ENCODE measurements around the gene CDH9. TPM values are rescaled to one million over a fixed set of nuclear protein-coding genes. Genes with fewer than 3 reads are reported as not detected.

Gene CDH9
- total and polyA plus RNA-seq, 2 of the 13 experiments (the other 11 are each of a cell fraction or from before 2014, with no cell fraction given), result 0.03 to 0.24 TPM

- 0% methylated on average over 1 of the region's 1 CpG for WGBS (ENCODE audit: low lambda C conversion rate)
- intact Hi-C loops (cut with micrococcal nuclease; ENCODE audit: unreplicated experiment), result loop anchor here (1.0 kb wide), 1 partner anchor 994 kb away; no protein-coding TSS in a partner anchor
- POLR2A ChIA-PET, result no interaction called here
- TF ChIP-seq XRCC5 (optimal IDR thresholded peaks at IDR 0.05; ENCODE audit: low read length) (no peak), RBM22 (optimal IDR thresholded peaks at IDR 0.05; ENCODE audit: low read length) (no peak), STAT5B (CRISPR knock-in tag; IDR thresholded peaks at IDR 0.05) (no peak), MXD1 (CRISPR knock-in tag; IDR thresholded peaks at IDR 0.05) (no peak), ZFY (CRISPR knock-in tag; IDR thresholded peaks at IDR 0.05) (no peak), SMC3 (IDR thresholded peaks at IDR 0.05; ENCODE audit: low read length) (no peak), ZMAT3 (CRISPR knock-in tag; conservative IDR thresholded peaks at IDR 0.05) (no peak), YY1 (IDR thresholded peaks at IDR 0.05; ENCODE audit: insufficient read depth, insufficient replicate concordance, low read depth, low read length) (no peak), MTA3 (CRISPR knock-in tag; IDR thresholded peaks at IDR 0.05) (no peak), ZNF891 (CRISPR knock-in tag; IDR thresholded peaks at IDR 0.05) (no peak), RCOR2 (CRISPR knock-in tag; IDR thresholded peaks at IDR 0.05) (no peak)
- TF ChIP-seq, protein P1, sequence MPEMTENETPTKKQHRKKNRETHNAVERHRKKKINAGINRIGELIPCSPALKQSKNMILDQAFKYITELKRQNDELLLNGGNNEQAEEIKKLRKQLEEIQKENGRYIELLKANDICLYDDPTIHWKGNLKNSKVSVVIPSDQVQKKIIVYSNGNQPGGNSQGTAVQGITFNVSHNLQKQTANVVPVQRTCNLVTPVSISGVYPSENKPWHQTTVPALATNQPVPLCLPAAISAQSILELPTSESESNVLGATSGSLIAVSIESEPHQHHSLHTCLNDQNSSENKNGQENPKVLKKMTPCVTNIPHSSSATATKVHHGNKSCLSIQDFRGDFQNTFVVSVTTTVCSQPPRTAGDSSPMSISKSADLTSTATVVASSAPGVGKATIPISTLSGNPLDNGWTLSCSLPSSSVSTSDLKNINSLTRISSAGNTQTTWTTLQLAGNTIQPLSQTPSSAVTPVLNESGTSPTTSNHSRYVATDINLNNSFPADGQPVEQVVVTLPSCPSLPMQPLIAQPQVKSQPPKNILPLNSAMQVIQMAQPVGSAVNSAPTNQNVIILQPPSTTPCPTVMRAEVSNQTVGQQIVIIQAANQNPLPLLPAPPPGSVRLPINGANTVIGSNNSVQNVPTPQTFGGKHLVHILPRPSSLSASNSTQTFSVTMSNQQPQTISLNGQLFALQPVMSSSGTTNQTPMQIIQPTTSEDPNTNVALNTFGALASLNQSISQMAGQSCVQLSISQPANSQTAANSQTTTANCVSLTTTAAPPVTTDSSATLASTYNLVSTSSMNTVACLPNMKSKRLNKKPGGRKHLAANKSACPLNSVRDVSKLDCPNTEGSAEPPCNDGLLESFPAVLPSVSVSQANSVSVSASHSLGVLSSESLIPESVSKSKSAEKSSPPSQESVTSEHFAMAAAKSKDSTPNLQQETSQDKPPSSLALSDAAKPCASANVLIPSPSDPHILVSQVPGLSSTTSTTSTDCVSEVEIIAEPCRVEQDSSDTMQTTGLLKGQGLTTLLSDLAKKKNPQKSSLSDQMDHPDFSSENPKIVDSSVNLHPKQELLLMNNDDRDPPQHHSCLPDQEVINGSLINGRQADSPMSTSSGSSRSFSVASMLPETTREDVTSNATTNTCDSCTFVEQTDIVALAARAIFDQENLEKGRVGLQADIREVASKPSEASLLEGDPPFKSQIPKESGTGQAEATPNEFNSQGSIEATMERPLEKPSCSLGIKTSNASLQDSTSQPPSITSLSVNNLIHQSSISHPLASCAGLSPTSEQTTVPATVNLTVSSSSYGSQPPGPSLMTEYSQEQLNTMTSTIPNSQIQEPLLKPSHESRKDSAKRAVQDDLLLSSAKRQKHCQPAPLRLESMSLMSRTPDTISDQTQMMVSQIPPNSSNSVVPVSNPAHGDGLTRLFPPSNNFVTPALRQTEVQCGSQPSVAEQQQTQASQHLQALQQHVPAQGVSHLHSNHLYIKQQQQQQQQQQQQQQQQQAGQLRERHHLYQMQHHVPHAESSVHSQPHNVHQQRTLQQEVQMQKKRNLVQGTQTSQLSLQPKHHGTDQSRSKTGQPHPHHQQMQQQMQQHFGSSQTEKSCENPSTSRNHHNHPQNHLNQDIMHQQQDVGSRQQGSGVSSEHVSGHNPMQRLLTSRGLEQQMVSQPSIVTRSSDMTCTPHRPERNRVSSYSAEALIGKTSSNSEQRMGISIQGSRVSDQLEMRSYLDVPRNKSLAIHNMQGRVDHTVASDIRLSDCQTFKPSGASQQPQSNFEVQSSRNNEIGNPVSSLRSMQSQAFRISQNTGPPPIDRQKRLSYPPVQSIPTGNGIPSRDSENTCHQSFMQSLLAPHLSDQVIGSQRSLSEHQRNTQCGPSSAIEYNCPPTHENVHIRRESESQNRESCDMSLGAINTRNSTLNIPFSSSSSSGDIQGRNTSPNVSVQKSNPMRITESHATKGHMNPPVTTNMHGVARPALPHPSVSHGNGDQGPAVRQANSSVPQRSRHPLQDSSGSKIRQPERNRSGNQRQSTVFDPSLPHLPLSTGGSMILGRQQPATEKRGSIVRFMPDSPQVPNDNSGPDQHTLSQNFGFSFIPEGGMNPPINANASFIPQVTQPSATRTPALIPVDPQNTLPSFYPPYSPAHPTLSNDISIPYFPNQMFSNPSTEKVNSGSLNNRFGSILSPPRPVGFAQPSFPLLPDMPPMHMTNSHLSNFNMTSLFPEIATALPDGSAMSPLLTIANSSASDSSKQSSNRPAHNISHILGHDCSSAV (CRISPR knock-in tag; IDR thresholded peaks at IDR 0.05; ENCODE audit: borderline replicate concordance), result no peak
- TF ChIP-seq, protein P2, sequence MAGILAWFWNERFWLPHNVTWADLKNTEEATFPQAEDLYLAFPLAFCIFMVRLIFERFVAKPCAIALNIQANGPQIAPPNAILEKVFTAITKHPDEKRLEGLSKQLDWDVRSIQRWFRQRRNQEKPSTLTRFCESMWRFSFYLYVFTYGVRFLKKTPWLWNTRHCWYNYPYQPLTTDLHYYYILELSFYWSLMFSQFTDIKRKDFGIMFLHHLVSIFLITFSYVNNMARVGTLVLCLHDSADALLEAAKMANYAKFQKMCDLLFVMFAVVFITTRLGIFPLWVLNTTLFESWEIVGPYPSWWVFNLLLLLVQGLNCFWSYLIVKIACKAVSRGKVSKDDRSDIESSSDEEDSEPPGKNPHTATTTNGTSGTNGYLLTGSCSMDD (CRISPR knock-in tag; IDR thresholded peaks at IDR 0.05), result no peak
- TF ChIP-seq, protein P3, sequence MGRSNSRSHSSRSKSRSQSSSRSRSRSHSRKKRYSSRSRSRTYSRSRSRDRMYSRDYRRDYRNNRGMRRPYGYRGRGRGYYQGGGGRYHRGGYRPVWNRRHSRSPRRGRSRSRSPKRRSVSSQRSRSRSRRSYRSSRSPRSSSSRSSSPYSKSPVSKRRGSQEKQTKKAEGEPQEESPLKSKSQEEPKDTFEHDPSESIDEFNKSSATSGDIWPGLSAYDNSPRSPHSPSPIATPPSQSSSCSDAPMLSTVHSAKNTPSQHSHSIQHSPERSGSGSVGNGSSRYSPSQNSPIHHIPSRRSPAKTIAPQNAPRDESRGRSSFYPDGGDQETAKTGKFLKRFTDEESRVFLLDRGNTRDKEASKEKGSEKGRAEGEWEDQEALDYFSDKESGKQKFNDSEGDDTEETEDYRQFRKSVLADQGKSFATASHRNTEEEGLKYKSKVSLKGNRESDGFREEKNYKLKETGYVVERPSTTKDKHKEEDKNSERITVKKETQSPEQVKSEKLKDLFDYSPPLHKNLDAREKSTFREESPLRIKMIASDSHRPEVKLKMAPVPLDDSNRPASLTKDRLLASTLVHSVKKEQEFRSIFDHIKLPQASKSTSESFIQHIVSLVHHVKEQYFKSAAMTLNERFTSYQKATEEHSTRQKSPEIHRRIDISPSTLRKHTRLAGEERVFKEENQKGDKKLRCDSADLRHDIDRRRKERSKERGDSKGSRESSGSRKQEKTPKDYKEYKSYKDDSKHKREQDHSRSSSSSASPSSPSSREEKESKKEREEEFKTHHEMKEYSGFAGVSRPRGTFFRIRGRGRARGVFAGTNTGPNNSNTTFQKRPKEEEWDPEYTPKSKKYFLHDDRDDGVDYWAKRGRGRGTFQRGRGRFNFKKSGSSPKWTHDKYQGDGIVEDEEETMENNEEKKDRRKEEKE (IDR thresholded peaks at IDR 0.05), result no peak
Observed at GRCh38 chr5:27021471-27021870, 16.9 kb downstream of the CDH9 start.

More at GRCh38 chr5:27021471-27021870, 16.9 kb downstream of the CDH9 start:
- FAIRE-seq (no peak), DNase-seq (ENCODE audit: low spot score) (no peak), ATAC-seq (no peak)
- CTCF ChIA-PET (ENCODE audit: low intra/inter-chr PET ratio, low total read pairs), result no interaction called here
- H4K20me1 ChIP-seq (ENCODE audit: insufficient read depth, low read length), result no peaks in the 10 kb centered on the region
- no peaks in the 10 kb centered on the region for H3K79me2 ChIP-seq (ENCODE audit: insufficient read depth, low read length)
- H3K9me3 ChIP-seq (ENCODE audit: low read length), result no peaks in the 10 kb centered on the region
- no peak overlapping the region for H3K27ac ChIP-seq (ENCODE audit: extremely low read length, insufficient read depth, low read length)
- in situ Hi-C loops (cut with HindIII; ENCODE audit: extremely low pct_ligation_motif_present, low pct_unique_long_range_greater_than_20kb), result loop anchor here (25.0 kb wide), 1 partner anchor 991 kb away; no protein-coding TSS in a partner anchor
- no TSS peak for BruUV-seq (replicated peaks)
- H3K27me3 ChIP-seq (ENCODE audit: control insufficient read depth in 1 of 2, insufficient read depth in 2 of 2, low read length in 2 of 2), result no peaks in the 10 kb centered on the region
- no peaks in the 10 kb centered on the region for H3K4me1 ChIP-seq (ENCODE audit: insufficient read depth, low read length)
- H3K9ac ChIP-seq (ENCODE audit: insufficient read depth, low read depth, low read length), result no peak overlapping the region
- H3K4me2 ChIP-seq (ENCODE audit: low read depth, low read length), result no peak overlapping the region
- H2AFZ ChIP-seq (ENCODE audit: low read length), result no peak overlapping the region
- no peak overlapping the region for H3K4me3 ChIP-seq (replicated peaks in 1 of 3; ENCODE audit: insufficient read depth in 1 of 3, low read depth in 2 of 3, low read length in 3 of 3)
- no peaks in the 10 kb centered on the region for H3K36me3 ChIP-seq (replicated peaks in 1 of 2; ENCODE audit: control insufficient read depth in 1 of 2, insufficient read depth in 2 of 2, low read length in 2 of 2)

Data from HepG2 (cell line).